ENCODE results near the gene RAB27A. TPM values are rescaled to one million over a fixed set of nuclear protein-coding genes. Genes with fewer than 3 reads are reported as not detected.
"Not testable (repeated sequence)": the region's sequence is repeated elsewhere in the genome, so short reads cannot be mapped to it uniquely, and the experiment has no call there.

RAB27A gene
- 21.0 TPM for polyA plus RNA-seq (ENCODE audit: insufficient read length)
- long read RNA-seq, donor 1, transcript RAB27A-201 (7 exons, 3,446 nt) = major isoform, 5 of 5 reads
- long read RNA-seq, donor 1, partial matches to known transcripts = 0 of 5 reads
- long read RNA-seq, donor 1, other reads (novel, unspliced or antisense) = 0 of 5 reads
- long read RNA-seq, donor 2, partial matches to known transcripts = 0 of 2 reads
- long read RNA-seq, donor 2, other reads (novel, unspliced or antisense) = 0 of 2 reads
- long read RNA-seq, donor 3, partial matches to known transcripts = 0 of 2 reads
- long read RNA-seq, donor 3, other reads (novel, unspliced or antisense) = 0 of 2 reads
- long read RNA-seq, donor 4 = 0 reads
- long read RNA-seq, donor 5, partial matches to known transcripts = 0 of 4 reads
- long read RNA-seq, donor 5, other reads (novel, unspliced or antisense) = 0 of 4 reads
- long read RNA-seq, donor 6, partial matches to known transcripts = 0 of 3 reads
- long read RNA-seq, donor 6, other reads (novel, unspliced or antisense) = 0 of 3 reads
- long read RNA-seq, donor 7, partial matches to known transcripts = 0 of 3 reads
- long read RNA-seq, donor 7, other reads (novel, unspliced or antisense) = 0 of 3 reads
- long read RNA-seq, donor 8 = 0 reads

- DNase-seq = peak; percentile 74
These were observed at the start of gene RAB27A for GRCh38 chr15:55289746-55290527. RAB27A (minus strand) TSS chr15:55289813; CDS start chr15:55234934, 54,879 bp downstream.

GRCh38 chr15:55337160-55337559 lies 47.5 kb upstream of the RAB27A start:
- no peak for DNase-seq

GRCh38 chr15:55334997-55335396 lies 45.4 kb upstream of the RAB27A start:
- DNase-seq = no peak

GRCh38 chr15:55334371-55334770 lies 44.8 kb upstream of the RAB27A start:
- no peak for DNase-seq

- DNase-seq = no peak
These were observed 37.8 kb upstream of the RAB27A start for GRCh38 chr15:55327387-55327786.

GRCh38 chr15:55322467-55322866 lies 32.9 kb upstream of the RAB27A start:
- DNase-seq = no peak

- DNase-seq = no peak
These were observed 31.4 kb upstream of the RAB27A start for GRCh38 chr15:55320963-55321362.

GRCh38 chr15:55320238-55320550 lies 30.6 kb upstream of the RAB27A start:
- DNase-seq = no peak

GRCh38 chr15:55319537-55320237 lies 30.1 kb upstream of the RAB27A start:
- DNase-seq = no peak

- DNase-seq = peak; percentile 90
These were observed 29.2 kb upstream of the RAB27A start, which contains the start of the genes PIGB and PIGBOS1 for GRCh38 chr15:55318588-55319494. PIGB (plus strand) TSS chr15:55319222; CDS start chr15:55319251, 29 bp downstream. PIGBOS1 (minus strand) TSS chr15:55319123; CDS start chr15:55317792, 1,331 bp downstream.

GRCh38 chr15:55302801-55303200 lies 13.2 kb upstream of the RAB27A start:
- not testable (repeated sequence) for DNase-seq

- no peak for DNase-seq
These were observed 7.7 kb upstream of the RAB27A start for GRCh38 chr15:55297315-55297714.

GRCh38 chr15:55290528-55291057 lies 980 bp upstream of the RAB27A start:
- peak; percentile 86 for DNase-seq

- peak; percentile 33 for DNase-seq
These were observed 435 bp downstream of the RAB27A start for GRCh38 chr15:55289011-55289745.

GRCh38 chr15:55288006-55288717 lies 1.5 kb downstream of the RAB27A start:
- no peak for DNase-seq

GRCh38 chr15:55286442-55287189 lies 3.0 kb downstream of the RAB27A start:
- DNase-seq = not testable (repeated sequence)

- DNase-seq = no peak
These were observed 5.2 kb downstream of the RAB27A start for GRCh38 chr15:55284426-55284825.

- DNase-seq = no peak
These were observed 6.0 kb downstream of the RAB27A start for GRCh38 chr15:55283379-55284147.
